Loucy (cell line): ENCODE data around the gene TFPT.
A peak's percentile ranks its signal among the peaks of the same experiment; 100 is the strongest.

Experiments
- H2AFZ ChIP-seq: fragments of 200-600 bp; sonication (generic); 2 replicates; pipeline ENCODE4 v1.6.0; 2016; ENCODE audit warnings: antibody characterized with exemption, mild to moderate bottlenecking, low read length, moderate library complexity
- H3F3A ChIP-seq: fragments of 200-600 bp; 2 replicates; pipeline ENCODE4 v1.6.0; 2016; ENCODE audit warnings: antibody characterized with exemption, low read depth, mild to moderate bottlenecking
- H3K27me3 ChIP-seq: fragments of 200-600 bp; sonication (generic); 2 replicates; pipeline ENCODE4 v1.6.1; 2014; ENCODE audit warnings: low read length, mild to moderate bottlenecking; ENCODE audit not compliant: insufficient read depth, poor library complexity, severe bottlenecking
- H3K36me3 ChIP-seq: fragments of 200-600 bp; sonication (generic); 2 replicates; pipeline ENCODE4 v1.6.1; 2016; ENCODE audit warnings: low read length; ENCODE audit not compliant: insufficient read depth
- H3K4me1 ChIP-seq: fragments of 200-600 bp; sonication (generic); 2 replicates; pipeline ENCODE4 v1.5.1; 2014; ENCODE audit warnings: low read length, mild to moderate bottlenecking; ENCODE audit not compliant: insufficient read depth, poor library complexity, severe bottlenecking
- H3K4me2 ChIP-seq: fragments of 200-600 bp; sonication (generic); 2 replicates; pipeline ENCODE4 v1.6.0; 2014; ENCODE audit warnings: antibody characterized with exemption, low read length, low read depth, mild to moderate bottlenecking; ENCODE audit not compliant: poor library complexity, severe bottlenecking
- H3K4me3 ChIP-seq: fragments of 200-600 bp; sonication (generic); 2 replicates; pipeline ENCODE4 v1.5.1; 2014; ENCODE audit warnings: low read length, mild to moderate bottlenecking, mixed read lengths; ENCODE audit not compliant: poor library complexity, severe bottlenecking
- H3K79me2 ChIP-seq: fragments of 200-600 bp; sonication (generic); 2 replicates; pipeline ENCODE4 v1.6.1; 2014; ENCODE audit warnings: low read length; ENCODE audit not compliant: insufficient read depth
- H3K9ac ChIP-seq: fragments of 200-600 bp; sonication (generic); 2 replicates; pipeline ENCODE4 v1.6.0; 2014; ENCODE audit warnings: mild to moderate bottlenecking, low read depth, low read length, moderate library complexity; ENCODE audit not compliant: poor library complexity, severe bottlenecking
- H3K9me2 ChIP-seq: fragments of 200-600 bp; sonication (generic); replicated peaks from 2 replicates; pipeline ENCODE4 v1.6.1; 2016; ENCODE audit warnings: low read depth, low read length, mixed read lengths
- H3K9me3 ChIP-seq: fragments of 200-600 bp; sonication (generic); 2 replicates; pipeline ENCODE4 v1.6.1; 2014; ENCODE audit warnings: mild to moderate bottlenecking, antibody characterized with exemption, low read length, low read depth; ENCODE audit not compliant: insufficient read depth
- H4K20me1 ChIP-seq: fragments of 200-600 bp; sonication (generic); 2 replicates; pipeline ENCODE4 v1.6.0; 2014; ENCODE audit warnings: antibody characterized with exemption, low read length, mild to moderate bottlenecking; ENCODE audit not compliant: insufficient read depth, poor library complexity, severe bottlenecking
- EZH2phosphoT487 ChIP-seq: fragments of 200-600 bp; IDR thresholded peaks from 2 replicates; pipeline ENCODE4 v1.6.1; 2018; ENCODE audit warnings: antibody characterized with exemption, mild to moderate bottlenecking, moderate library complexity, borderline replicate concordance
- TF ChIP-seq, protein P1 (sequence below): fragments of 200-600 bp; sonication (generic); conservative IDR thresholded peaks from 2 replicates; pipeline ENCODE4 v1.5.1; 2014; ENCODE audit warnings: mild to moderate bottlenecking, antibody characterized with exemption, low read length

Gene TFPT, protein sequence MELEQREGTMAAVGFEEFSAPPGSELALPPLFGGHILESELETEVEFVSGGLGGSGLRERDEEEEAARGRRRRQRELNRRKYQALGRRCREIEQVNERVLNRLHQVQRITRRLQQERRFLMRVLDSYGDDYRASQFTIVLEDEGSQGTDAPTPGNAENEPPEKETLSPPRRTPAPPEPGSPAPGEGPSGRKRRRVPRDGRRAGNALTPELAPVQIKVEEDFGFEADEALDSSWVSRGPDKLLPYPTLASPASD

DNA sequence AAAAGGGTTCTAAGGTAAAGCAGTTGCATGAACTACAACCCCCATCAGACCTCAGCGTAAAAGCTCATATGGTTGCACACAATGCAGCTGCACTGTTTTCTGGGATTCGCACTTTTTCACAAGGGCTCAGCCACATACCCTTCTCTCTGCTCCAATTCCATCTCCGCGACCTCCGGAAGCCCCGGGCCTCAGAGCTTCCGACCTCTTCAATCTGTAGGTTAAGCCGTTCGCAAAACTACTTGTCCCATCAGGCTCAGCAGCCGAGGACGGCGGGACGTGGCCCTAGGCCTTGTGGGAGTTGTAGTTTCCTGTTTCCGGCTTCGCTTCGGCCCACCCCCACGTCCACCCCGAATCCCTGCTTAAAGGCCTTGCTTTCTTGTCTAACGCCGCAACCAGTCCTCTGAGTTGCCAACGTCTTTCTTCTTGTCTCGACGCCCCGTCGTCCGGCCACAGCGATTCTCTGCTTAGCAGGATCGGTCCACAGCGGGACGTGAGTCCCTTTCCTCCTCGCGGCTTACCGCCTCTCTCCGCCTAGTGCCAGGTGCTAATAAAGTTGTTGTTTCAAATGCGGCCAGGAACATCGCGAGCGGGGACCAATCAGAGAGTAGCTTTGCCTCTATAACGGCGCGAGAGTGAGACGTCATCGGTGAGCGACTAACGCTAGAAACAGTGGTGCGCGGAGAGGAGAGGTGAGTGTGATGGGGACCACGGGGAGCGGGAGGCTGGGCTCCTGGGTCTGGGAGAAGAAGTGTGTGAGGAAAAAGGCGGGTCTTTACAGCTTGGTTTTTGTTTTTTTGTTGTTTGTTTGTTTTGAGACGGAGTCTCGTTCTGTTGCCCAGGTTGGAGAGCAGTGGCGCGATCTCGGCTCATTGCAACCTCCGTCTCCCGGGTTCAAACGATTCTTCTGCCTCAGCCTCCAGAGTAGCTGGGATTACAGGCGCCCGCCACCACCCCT lies at the start of gene TFPT, which contains the start of gene PRPF31:
Gene TFPT, minus strand, starts transcription at position 549 of the 955 bp plus-strand sequence. Its CDS starts 388 bp downstream, at position 161.
Gene PRPF31, plus strand, starts transcription at position 646 of the 955 bp plus-strand sequence. CDS start 2,525 bp downstream, outside the sequence.
- Histone ChIP-seq H3F3A (no peaks in the 10 kb centered on the region), H3K79me2 (peaks cover 44% of the 10 kb centered on the region), H3K9ac (peak within 1 kb of the TSS; percentile 91), H3K4me1 (peaks cover 20% of the 10 kb centered on the region), H3K27me3 (no peaks in the 10 kb centered on the region), H4K20me1 (peaks cover 4% of the 10 kb centered on the region), H3K9me2 (no peaks in the 10 kb centered on the region), H3K4me2 (peak within 1 kb of the TSS; percentile 78), H3K9me3 (no peaks in the 10 kb centered on the region), H3K4me3 (peak within 1 kb of the TSS; percentile 90), H3K36me3 (peaks cover 4% of the 10 kb centered on the region; the same call in 1 of the 2 replicates), H2AFZ (peak within 1 kb of the TSS; percentile 93)
- TF ChIP-seq, protein P1, sequence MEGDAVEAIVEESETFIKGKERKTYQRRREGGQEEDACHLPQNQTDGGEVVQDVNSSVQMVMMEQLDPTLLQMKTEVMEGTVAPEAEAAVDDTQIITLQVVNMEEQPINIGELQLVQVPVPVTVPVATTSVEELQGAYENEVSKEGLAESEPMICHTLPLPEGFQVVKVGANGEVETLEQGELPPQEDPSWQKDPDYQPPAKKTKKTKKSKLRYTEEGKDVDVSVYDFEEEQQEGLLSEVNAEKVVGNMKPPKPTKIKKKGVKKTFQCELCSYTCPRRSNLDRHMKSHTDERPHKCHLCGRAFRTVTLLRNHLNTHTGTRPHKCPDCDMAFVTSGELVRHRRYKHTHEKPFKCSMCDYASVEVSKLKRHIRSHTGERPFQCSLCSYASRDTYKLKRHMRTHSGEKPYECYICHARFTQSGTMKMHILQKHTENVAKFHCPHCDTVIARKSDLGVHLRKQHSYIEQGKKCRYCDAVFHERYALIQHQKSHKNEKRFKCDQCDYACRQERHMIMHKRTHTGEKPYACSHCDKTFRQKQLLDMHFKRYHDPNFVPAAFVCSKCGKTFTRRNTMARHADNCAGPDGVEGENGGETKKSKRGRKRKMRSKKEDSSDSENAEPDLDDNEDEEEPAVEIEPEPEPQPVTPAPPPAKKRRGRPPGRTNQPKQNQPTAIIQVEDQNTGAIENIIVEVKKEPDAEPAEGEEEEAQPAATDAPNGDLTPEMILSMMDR, result no peak
- no peak for TF ChIP-seq EZH2phosphoT487

DNA sequence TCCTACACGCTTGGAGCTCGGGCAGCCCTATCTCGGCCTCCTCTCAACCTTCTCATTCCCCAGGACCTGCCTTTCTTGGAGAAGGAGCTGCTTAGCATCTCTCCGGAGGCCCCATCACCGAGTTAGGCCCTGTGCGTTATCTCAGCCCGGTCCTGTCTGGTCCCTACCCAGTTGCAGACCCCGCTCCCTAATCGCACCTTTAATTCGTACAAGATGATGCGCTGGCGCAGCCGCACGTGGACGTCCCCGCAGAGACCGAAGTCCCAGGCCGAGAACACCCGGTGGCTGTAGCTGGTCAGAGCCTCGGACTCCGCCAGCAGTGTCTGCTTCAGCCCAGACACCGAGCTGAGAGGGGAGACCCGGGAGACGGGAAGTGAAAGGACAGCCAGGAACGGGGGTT lies 49.8 kb upstream of the TFPT start:
- Histone ChIP-seq H3K9me3 (no peaks in the 10 kb centered on the region), H3K4me1 (peaks cover 8% of the 10 kb centered on the region), H3K79me2 (peaks cover 17% of the 10 kb centered on the region; the same call in 1 of the 2 replicates), H3K27me3 (no peaks in the 10 kb centered on the region), H3K36me3 (no peaks in the 10 kb centered on the region), H3F3A (no peaks in the 10 kb centered on the region), H3K9me2 (no peaks in the 10 kb centered on the region), H3K9ac (no peak overlapping the region), H2AFZ (no peak overlapping the region), H3K4me3 (no peak overlapping the region), H4K20me1 (no peaks in the 10 kb centered on the region), H3K4me2 (no peak overlapping the region)
- TF ChIP-seq EZH2phosphoT487, result no peak
- TF ChIP-seq, protein P1, result no peak

DNA sequence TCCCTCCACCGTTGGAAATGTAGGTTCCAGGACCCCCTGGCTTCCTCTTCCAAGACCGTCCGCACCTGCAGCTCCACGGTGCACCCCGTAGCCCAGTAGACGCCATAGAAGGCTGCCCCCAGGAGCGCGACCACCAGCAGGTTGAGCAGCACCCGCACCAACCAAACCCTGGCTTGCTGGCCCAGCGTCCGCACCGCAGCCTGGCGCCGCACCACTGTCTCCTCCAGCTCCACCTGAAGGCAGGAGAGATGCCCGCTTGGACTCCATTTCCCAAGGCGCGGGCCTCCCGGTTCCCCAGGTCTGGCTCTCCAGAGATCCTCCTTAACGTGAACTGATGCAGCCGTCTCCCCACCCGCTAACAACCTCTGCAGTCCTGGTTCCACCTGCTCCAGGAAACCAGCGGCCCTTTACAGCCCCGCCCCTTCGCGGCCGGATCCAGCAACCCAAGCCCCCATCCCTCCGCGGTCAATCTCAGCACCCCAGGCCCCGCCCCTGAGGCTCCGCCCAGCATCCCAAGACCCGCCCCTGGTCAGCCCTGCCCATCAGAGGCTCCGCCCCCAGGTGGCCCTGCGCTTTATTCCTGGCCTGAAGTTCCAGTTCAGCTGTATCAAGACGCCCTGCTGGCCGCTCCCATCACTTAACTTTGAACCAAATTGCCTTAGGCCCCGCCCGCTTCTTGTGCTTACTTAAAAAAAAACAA lies 49.1 kb upstream of the TFPT start:
- no peak overlapping the region for H3K9ac ChIP-seq
- H3K79me2 ChIP-seq, result peaks cover 19% of the 10 kb centered on the region; the same call in 1 of the 2 replicates
- H3K4me2 ChIP-seq, result no peak overlapping the region
- H4K20me1 ChIP-seq, result no peaks in the 10 kb centered on the region
- H3K9me3 ChIP-seq, result no peaks in the 10 kb centered on the region
- no peaks in the 10 kb centered on the region for H3K27me3 ChIP-seq
- H3K4me3 ChIP-seq, result no peak overlapping the region
- H2AFZ ChIP-seq, result no peak overlapping the region
- no peaks in the 10 kb centered on the region for H3K36me3 ChIP-seq
- H3K4me1 ChIP-seq, result peaks cover 8% of the 10 kb centered on the region
- TF ChIP-seq, protein P1, result no peak
- no peak for TF ChIP-seq EZH2phosphoT487
- no peaks in the 10 kb centered on the region for H3F3A ChIP-seq
- H3K9me2 ChIP-seq, result no peaks in the 10 kb centered on the region
